IPS-20b (cell line): Measurements from ENCODE around the gene PALLD.

Experiments used
- H3K27ac ChIP-seq: one replicate; pipeline ENCODE4 v1.5.1; 2013; ENCODE audit warnings: low read length
- H3K27me3 ChIP-seq: 2 replicates; pipeline ENCODE4 v1.6.1; 2013; ENCODE audit warnings: mild to moderate bottlenecking, low read length, inconsistent platforms; ENCODE audit not compliant: insufficient read depth
- H3K36me3 ChIP-seq: 2 replicates; pipeline ENCODE4 v1.6.1; 2013; ENCODE audit warnings: low read depth, mild to moderate bottlenecking, inconsistent platforms, low read length, moderate library complexity; ENCODE audit not compliant: insufficient read depth
- H3K4me1 ChIP-seq: 2 replicates; pipeline ENCODE4 v1.6.1; 2013; ENCODE audit warnings: mild to moderate bottlenecking, control low read depth, inconsistent platforms, low read length, moderate library complexity; ENCODE audit not compliant: insufficient read depth
- H3K4me3 ChIP-seq: 2 replicates; pipeline ENCODE4 v1.5.1; 2013; ENCODE audit warnings: mild to moderate bottlenecking, low read length, inconsistent platforms
- H3K9ac ChIP-seq: 2 replicates; pipeline ENCODE4 v1.6.1; 2013; ENCODE audit warnings: low read depth, mild to moderate bottlenecking, inconsistent platforms, low read length, moderate library complexity
- H3K9me3 ChIP-seq: 2 replicates; pipeline ENCODE4 v1.6.1; 2013; ENCODE audit warnings: mild to moderate bottlenecking, low read depth, low read length, inconsistent platforms; ENCODE audit not compliant: insufficient read depth

PALLD gene

DNA sequence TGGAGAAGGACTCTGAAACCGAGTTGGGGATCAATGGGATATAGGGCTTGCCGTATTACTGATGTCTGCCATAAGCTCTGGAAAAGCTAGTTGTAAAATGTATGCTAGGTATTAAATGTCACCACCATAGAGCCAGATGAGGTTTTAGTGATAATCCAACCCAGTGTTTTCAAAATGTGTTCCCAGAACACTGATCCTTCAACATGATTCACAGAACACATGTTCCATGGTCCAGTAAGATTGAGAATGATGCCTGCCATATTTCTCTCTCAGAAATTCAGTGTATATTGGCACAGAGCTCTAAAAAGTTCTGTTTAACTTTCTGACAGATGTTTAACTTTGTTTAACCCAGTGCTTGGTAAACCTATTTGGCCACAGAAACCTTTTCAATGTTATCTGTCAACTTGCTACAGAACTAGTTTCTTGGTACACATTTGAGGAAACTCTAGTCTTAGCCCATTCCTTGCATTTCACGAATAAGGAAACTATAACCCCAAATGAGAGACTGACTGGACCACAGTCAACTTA lies 160.2 kb downstream of the PALLD start:
- Histone ChIP-seq H3K4me1 (0 out of 2 replicates have a peak, but pooled peaks cover 9% of the 10 kb centered on the region), H3K9me3 (no peaks in the 10 kb centered on the region), H3K9ac (no peak overlapping the region), H3K36me3 (no peaks in the 10 kb centered on the region), H3K4me3 (no peak overlapping the region), H3K27me3 (no peaks in the 10 kb centered on the region), H3K27ac (no peak overlapping the region)

- Histone ChIP-seq H3K4me3 (no peak overlapping the region), H3K36me3 (no peaks in the 10 kb centered on the region), H3K27me3 (no peaks in the 10 kb centered on the region), H3K27ac (no peak overlapping the region), H3K9me3 (no peaks in the 10 kb centered on the region), H3K9ac (no peak overlapping the region), H3K4me1 (0 out of 2 replicates have a peak, but pooled peaks cover 6% of the 10 kb centered on the region)
These were observed 161.9 kb downstream of the PALLD start for GRCh38 chr4:168658751-168659150.

- Histone ChIP-seq H3K27ac (no peak overlapping the region), H3K9me3 (no peaks in the 10 kb centered on the region), H3K4me3 (no peak overlapping the region), H3K27me3 (no peaks in the 10 kb centered on the region), H3K36me3 (no peaks in the 10 kb centered on the region), H3K4me1 (0 out of 2 replicates have a peak, but pooled peaks cover 2% of the 10 kb centered on the region), H3K9ac (no peak overlapping the region)
These were observed 163.1 kb downstream of the PALLD start for GRCh38 chr4:168659741-168660465.

DNA sequence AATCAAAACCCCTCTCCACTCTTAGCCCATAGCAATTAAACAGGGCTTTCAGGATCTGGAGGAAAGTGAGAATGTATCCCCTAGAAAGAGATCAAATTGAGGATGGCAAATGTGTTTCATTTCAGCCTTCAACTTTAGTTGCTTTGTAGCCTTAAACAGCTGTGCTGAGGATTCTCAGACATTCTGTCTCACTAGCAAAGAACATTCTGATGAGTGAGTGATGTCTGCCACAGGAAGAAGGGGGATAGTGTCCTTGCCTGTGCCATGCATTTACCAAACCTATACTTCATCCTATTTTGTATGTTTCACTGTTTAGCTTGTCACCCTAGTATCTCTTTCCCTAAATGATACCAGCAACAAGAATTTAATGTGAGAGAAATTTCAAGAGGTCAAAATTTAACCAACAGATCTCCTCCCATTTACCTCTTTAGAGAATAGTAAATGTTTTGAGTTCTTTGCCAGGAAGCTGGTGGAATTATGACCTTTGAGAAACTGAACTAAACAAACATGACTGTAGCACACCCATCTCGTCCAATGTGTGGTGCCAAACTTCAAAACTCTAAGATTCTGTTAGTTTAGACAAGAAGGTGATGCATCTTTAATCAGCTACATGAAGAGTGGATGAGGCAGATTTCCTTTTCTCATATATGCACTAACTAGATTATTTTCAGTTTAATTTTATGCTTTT lies 165.6 kb downstream of the PALLD start:
- H3K27ac ChIP-seq, result no peak overlapping the region
- H3K27me3 ChIP-seq, result no peaks in the 10 kb centered on the region
- no peak overlapping the region for H3K9ac ChIP-seq
- no peaks in the 10 kb centered on the region for H3K9me3 ChIP-seq
- H3K4me1 ChIP-seq, result no peaks in the 10 kb centered on the region
- no peak overlapping the region for H3K4me3 ChIP-seq
- H3K36me3 ChIP-seq, result no peaks in the 10 kb centered on the region

- Histone ChIP-seq H3K4me3 (no peak overlapping the region), H3K9me3 (no peaks in the 10 kb centered on the region), H3K36me3 (no peaks in the 10 kb centered on the region), H3K27ac (no peak overlapping the region), H3K27me3 (no peaks in the 10 kb centered on the region), H3K9ac (no peak overlapping the region), H3K4me1 (no peaks in the 10 kb centered on the region)
These were observed 167.5 kb downstream of the PALLD start for GRCh38 chr4:168664242-168664891.

DNA sequence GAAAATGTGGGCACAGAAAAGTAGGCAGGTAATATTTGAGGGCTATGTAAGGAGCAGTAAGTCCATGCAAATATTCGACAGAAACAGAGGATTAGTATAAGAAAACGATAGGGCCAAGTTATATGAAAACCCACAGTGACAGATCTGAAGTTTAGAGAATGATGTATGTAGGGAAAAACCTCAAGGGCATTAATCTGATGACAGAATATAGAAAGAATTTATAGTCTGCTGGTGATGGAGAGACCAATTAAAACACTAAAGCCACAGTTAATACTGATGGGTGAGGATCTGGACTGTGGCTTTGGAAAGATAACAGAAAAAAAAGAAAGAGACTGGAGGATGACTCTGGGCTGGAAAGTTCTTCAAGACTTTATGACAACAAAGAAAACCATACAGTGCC lies 169.7 kb downstream of the PALLD start:
- no peaks in the 10 kb centered on the region for H3K4me1 ChIP-seq
- H3K9ac ChIP-seq, result no peak overlapping the region
- no peaks in the 10 kb centered on the region for H3K27me3 ChIP-seq
- H3K4me3 ChIP-seq, result no peak overlapping the region
- H3K9me3 ChIP-seq, result no peaks in the 10 kb centered on the region
- no peaks in the 10 kb centered on the region for H3K36me3 ChIP-seq
- no peak overlapping the region for H3K27ac ChIP-seq

DNA sequence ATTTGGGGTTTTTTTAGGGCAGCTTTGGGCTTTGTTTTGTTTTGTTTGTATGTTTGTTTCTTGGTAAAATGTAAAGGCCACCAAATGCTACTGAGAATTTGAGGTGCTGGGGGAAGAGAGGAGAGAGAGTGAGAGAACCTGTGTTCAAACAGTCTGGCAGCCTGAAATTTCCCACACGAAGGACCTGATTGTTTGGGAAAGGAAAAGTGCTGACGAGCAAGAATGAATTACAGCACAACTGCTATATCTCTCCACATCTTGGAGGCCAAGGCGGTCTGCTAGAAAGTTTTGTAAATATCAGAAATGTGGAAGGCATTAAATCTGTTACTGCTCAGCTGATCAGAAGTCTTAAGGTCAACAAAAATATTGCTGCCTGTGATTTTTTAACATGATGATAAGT lies 170.5 kb downstream of the PALLD start:
- H3K9me3 ChIP-seq, result no peaks in the 10 kb centered on the region
- no peaks in the 10 kb centered on the region for H3K36me3 ChIP-seq
- H3K4me3 ChIP-seq, result no peak overlapping the region
- H3K27me3 ChIP-seq, result no peaks in the 10 kb centered on the region
- H3K27ac ChIP-seq, result no peak overlapping the region
- no peak overlapping the region for H3K9ac ChIP-seq
- H3K4me1 ChIP-seq, result no peaks in the 10 kb centered on the region

- Histone ChIP-seq H3K27ac (no peak overlapping the region), H3K27me3 (no peaks in the 10 kb centered on the region), H3K4me3 (no peak overlapping the region), H3K36me3 (no peaks in the 10 kb centered on the region), H3K4me1 (no peaks in the 10 kb centered on the region), H3K9ac (no peak overlapping the region), H3K9me3 (no peaks in the 10 kb centered on the region)
These were observed 171.1 kb downstream of the PALLD start for GRCh38 chr4:168667921-168668320.

- Histone ChIP-seq H3K4me1 (no peaks in the 10 kb centered on the region), H3K36me3 (no peaks in the 10 kb centered on the region), H3K27me3 (no peaks in the 10 kb centered on the region)
These were observed 176.6 kb downstream of the PALLD start for GRCh38 chr4:168673476-168673875.

DNA sequence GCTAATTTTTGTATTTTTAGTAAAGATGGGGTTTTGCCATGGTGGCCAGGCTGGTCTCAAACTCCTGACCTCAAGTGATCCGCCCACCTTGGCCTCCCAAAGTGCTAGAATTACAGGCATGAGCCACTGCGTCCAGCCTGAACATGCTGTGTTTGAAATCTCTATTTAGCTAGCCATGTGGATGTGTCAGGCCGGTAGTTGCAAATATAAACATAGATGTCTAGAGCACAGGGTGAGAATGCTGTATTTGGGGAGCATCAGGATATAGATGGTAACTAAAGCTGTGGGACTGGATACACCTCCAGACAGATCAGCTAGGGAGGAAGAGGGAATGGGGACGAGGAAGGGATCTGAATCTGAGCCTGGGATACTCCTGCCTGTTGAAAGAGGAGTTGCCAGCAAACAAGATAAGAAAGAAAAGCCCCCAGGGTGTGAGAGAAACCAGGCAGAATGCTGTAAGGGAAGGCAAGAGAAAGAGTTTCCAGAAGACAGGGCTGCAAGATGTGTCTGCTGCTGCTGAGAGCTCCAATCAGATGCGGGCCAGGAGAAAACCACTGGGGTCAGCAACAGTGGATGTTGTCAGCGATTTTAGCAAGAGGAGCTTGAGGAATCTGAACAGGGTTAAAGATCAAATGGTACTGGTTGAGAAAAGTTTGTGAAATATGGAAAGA lies 177.4 kb downstream of the PALLD start:
- Histone ChIP-seq H3K4me3 (no peak overlapping the region), H3K27me3 (no peaks in the 10 kb centered on the region), H3K9me3 (no peaks in the 10 kb centered on the region), H3K4me1 (no peaks in the 10 kb centered on the region), H3K9ac (no peak overlapping the region), H3K27ac (no peak overlapping the region), H3K36me3 (no peaks in the 10 kb centered on the region)

More at GRCh38 chr4:168673476-168673875, 176.6 kb downstream of the PALLD start:
- Histone ChIP-seq H3K4me3 (no peak overlapping the region), H3K9ac (no peak overlapping the region), H3K9me3 (no peaks in the 10 kb centered on the region), H3K27ac (no peak overlapping the region)

- no peaks in the 10 kb centered on the region for H3K36me3 ChIP-seq
- no peak overlapping the region for H3K4me3 ChIP-seq
- H3K9me3 ChIP-seq, result no peaks in the 10 kb centered on the region
- no peaks in the 10 kb centered on the region for H3K27me3 ChIP-seq
- H3K27ac ChIP-seq, result no peak overlapping the region
- H3K9ac ChIP-seq, result no peak overlapping the region
- H3K4me1 ChIP-seq, result no peaks in the 10 kb centered on the region
These were observed 178.0 kb downstream of the PALLD start for GRCh38 chr4:168674866-168675265.
